Ishikawa (cell line): ENCODE data around the gene HLA-DOA.

Experiments used
- CEBPB ChIP-seq: IDR thresholded peaks from 2 replicates; pipeline ENCODE4 v1.6.1; 2012
- CREB1 ChIP-seq: IDR thresholded peaks from 2 replicates; pipeline ENCODE4 v1.6.1; 2012; ENCODE audit warnings: low read depth
- EGR1 ChIP-seq: IDR thresholded peaks from 2 replicates; pipeline ENCODE4 v1.6.1; 2012
- EP300 ChIP-seq: IDR thresholded peaks from 2 replicates; pipeline ENCODE4 v1.6.1; 2012; ENCODE audit warnings: borderline replicate concordance
- FOXM1 ChIP-seq: IDR thresholded peaks from 2 replicates; pipeline ENCODE4 v1.6.1; 2012; ENCODE audit warnings: low read depth, borderline replicate concordance
- MAX ChIP-seq: IDR thresholded peaks from 2 replicates; pipeline ENCODE4 v1.6.1; 2012
- NFIC ChIP-seq: IDR thresholded peaks from 2 replicates; pipeline ENCODE4 v1.6.1; 2012
- RAD21 ChIP-seq: IDR thresholded peaks from 2 replicates; pipeline ENCODE4 v1.6.1; 2012; ENCODE audit warnings: low read depth
- REST ChIP-seq: IDR thresholded peaks from 2 replicates; pipeline ENCODE4 v1.6.1; 2012; ENCODE audit warnings: low read depth, mild to moderate bottlenecking
- TAF1 ChIP-seq: IDR thresholded peaks from 2 replicates; pipeline ENCODE4 v1.6.1; 2012; ENCODE audit warnings: low read depth, mild to moderate bottlenecking
- TCF12 ChIP-seq: IDR thresholded peaks from 2 replicates; pipeline ENCODE4 v1.6.1; 2012; ENCODE audit warnings: low read depth
- TEAD4 ChIP-seq: IDR thresholded peaks from 2 replicates; pipeline ENCODE4 v1.6.1; 2012
- USF1 ChIP-seq: IDR thresholded peaks from 2 replicates; pipeline ENCODE4 v1.6.1; 2012
- YY1 ChIP-seq: IDR thresholded peaks from 2 replicates; pipeline ENCODE4 v1.6.1; 2012; ENCODE audit warnings: low read depth
- ZBTB7A ChIP-seq: IDR thresholded peaks from 2 replicates; pipeline ENCODE4 v1.6.1; 2012; ENCODE audit warnings: low read depth

HLA-DOA gene

GRCh38 chr6:33050014-33050810 lies 40.8 kb upstream of the HLA-DOA start:
- no peak for TF ChIP-seq TEAD4
- no peak for TF ChIP-seq CEBPB
- no peak for TF ChIP-seq USF1
- TF ChIP-seq NFIC = no peak
- TF ChIP-seq FOXM1 = no peak
- no peak for TF ChIP-seq RAD21
- no peak for TF ChIP-seq EGR1
- no peak for TF ChIP-seq ZBTB7A
- TF ChIP-seq TCF12 = no peak
- TF ChIP-seq MAX = no peak
- no peak for TF ChIP-seq EP300
- no peak for TF ChIP-seq YY1
- no peak for TF ChIP-seq TAF1
- no peak for TF ChIP-seq REST
- TF ChIP-seq CREB1 = no peak

GRCh38 chr6:33049323-33050013 lies 40.1 kb upstream of the HLA-DOA start:
- TF ChIP-seq EGR1 (no peak), TAF1 (no peak), RAD21 (no peak), YY1 (no peak)

- TF ChIP-seq TAF1 (no peak), CREB1 (no peak), CEBPB (no peak), EP300 (no peak), ZBTB7A (no peak)
Measured at GRCh38 chr6:33040157-33040556, 30.8 kb upstream of the HLA-DOA start.

- no peak for TF ChIP-seq ZBTB7A
Measured at GRCh38 chr6:33036535-33036934, 27.1 kb upstream of the HLA-DOA start.

GRCh38 chr6:33034554-33034953 lies 25.2 kb upstream of the HLA-DOA start:
- TF ChIP-seq TAF1 (no peak), RAD21 (no peak), FOXM1 (no peak), YY1 (no peak), EP300 (no peak)

- TF ChIP-seq NFIC (no peak), TEAD4 (no peak), REST (no peak), MAX (no peak), ZBTB7A (no peak), YY1 (no peak), TCF12 (no peak), FOXM1 (no peak)
Measured at GRCh38 chr6:33030245-33030644, 20.9 kb upstream of the HLA-DOA start.
